ENCODE measurements around the gene PLIN5.
"Not testable (repeated sequence)": the region's sequence is repeated elsewhere in the genome, so short reads cannot be mapped to it uniquely, and the experiment has no call there.

PLIN5 gene

GRCh38 chr19:4567584-4568071 is 32.6 kb upstream of the PLIN5 start:
- peak; percentile 84 for DNase-seq

GRCh38 chr19:4566402-4567051 is 31.5 kb upstream of the PLIN5 start:
- DNase-seq, result no peak

- DNase-seq, result not testable (repeated sequence)
Measured at GRCh38 chr19:4563562-4563961, 28.5 kb upstream of the PLIN5 start.

- not testable (repeated sequence) for DNase-seq
Measured at GRCh38 chr19:4562085-4562484, 27.1 kb upstream of the PLIN5 start.

GRCh38 chr19:4559569-4559968 is 24.5 kb upstream of the PLIN5 start, which contains the start of gene SEMA6B:
Gene SEMA6B, minus strand, starts transcription at chr19:4559684. Its CDS starts 1,227 bp downstream, at chr19:4558457.
- DNase-seq, result no peak

GRCh38 chr19:4557971-4558941 is 23.2 kb upstream of the PLIN5 start:
- peak; percentile 70 for DNase-seq

GRCh38 chr19:4557144-4557970 is 22.3 kb upstream of the PLIN5 start:
- DNase-seq, result no peak

- no peak for DNase-seq
Measured at GRCh38 chr19:4556597-4557127, 21.6 kb upstream of the PLIN5 start.

- no peak for DNase-seq
Measured at GRCh38 chr19:4555657-4556561, 20.9 kb upstream of the PLIN5 start.

GRCh38 chr19:4554717-4555116 is 19.7 kb upstream of the PLIN5 start:
- DNase-seq, result no peak

- no peak for DNase-seq
Measured at GRCh38 chr19:4553775-4554174, 18.8 kb upstream of the PLIN5 start.

GRCh38 chr19:4553092-4553695 is 18.2 kb upstream of the PLIN5 start:
- DNase-seq, result no peak

- no peak for DNase-seq
Measured at GRCh38 chr19:4552525-4552819, 17.4 kb upstream of the PLIN5 start.

- no peak for DNase-seq
Measured at GRCh38 chr19:4550479-4551050, 15.5 kb upstream of the PLIN5 start.

GRCh38 chr19:4550018-4550417 is 15.0 kb upstream of the PLIN5 start:
- no peak for DNase-seq

- no peak for DNase-seq
Measured at GRCh38 chr19:4548238-4548584, 13.2 kb upstream of the PLIN5 start.

GRCh38 chr19:4547303-4548237 is 12.5 kb upstream of the PLIN5 start:
- no peak for DNase-seq

GRCh38 chr19:4543842-4544647 is 9.0 kb upstream of the PLIN5 start:
- no peak for DNase-seq

All from activated CD8-positive, alpha-beta memory T cell treated with anti-CD3 and anti-CD28 coated beads for 24 hours (primary cell).